Omental fat pad (tissue), 4 donors: ENCODE results near the gene TMPRSS13. TPM values are rescaled to one million over a fixed set of nuclear protein-coding genes. Genes with fewer than 3 reads are reported as not detected.
"Not testable (repeated sequence)": the region's sequence is repeated elsewhere in the genome, so short reads cannot be mapped to it uniquely, and the experiment has no call there.

Experiments used
- ATAC-seq: fragments of 150-250 bp; one replicate; pipeline ENCODE4 v1.9.1; 2016; ENCODE audit warnings: mild to moderate bottlenecking, moderate library complexity; ENCODE audit not compliant: low FRiP score
- DNase-seq: peaks from one replicate; pipeline ENCODE4 v3.0.0-alpha.2; 2019; ENCODE audit warnings: low spot score
- CTCF ChIP-seq, 3 donors: fragments of 450-650 bp; IDR thresholded peaks; one replicate each; pipeline ENCODE4 v1.5.1; 2016 to 2017; ENCODE audit warnings: antibody characterized with exemption in 3 of 3, mild to moderate bottlenecking in 3 of 3, moderate library complexity in 2 of 3
- total RNA-seq, 4 donors: library from RNA; depleted of rRNA; stranded (reverse); fragments of >200 nt; gene quantifications; one replicate each; pipeline ENCODE4 v1.1.0, GENCODE V29; 2016

Gene TMPRSS13
- total RNA-seq, 4 donors from 2014 or later = 0.50 TPM; not detected in 3

GRCh38 chr11:117950301-117950700, 21.1 kb upstream of the TMPRSS13 start:
- TF ChIP-seq CTCF (IDR thresholded peaks at IDR 0.05) = no peak
- ATAC-seq (no peak), DNase-seq (no peak)

GRCh38 chr11:117949062-117949461, 19.9 kb upstream of the TMPRSS13 start:
- DNase-seq = no peak
- no peak for ATAC-seq
- no peak for TF ChIP-seq CTCF (IDR thresholded peaks at IDR 0.05)

- DNase-seq, ATAC-seq: not testable (repeated sequence)
These were observed 19.3 kb upstream of the TMPRSS13 start for GRCh38 chr11:117948466-117948865.

- DNase-seq = not testable (repeated sequence)
These were observed 18.5 kb upstream of the TMPRSS13 start for GRCh38 chr11:117947751-117948150.

GRCh38 chr11:117946842-117947526, 17.8 kb upstream of the TMPRSS13 start:
- DNase-seq (peak; percentile 94), ATAC-seq (peak; percentile 95)
- TF ChIP-seq CTCF (IDR thresholded peaks at IDR 0.05) = peak in 2 of 3 donors; percentile 76 to 87

More at GRCh38 chr11:117947751-117948150, 18.5 kb upstream of the TMPRSS13 start:
- ATAC-seq = not testable (repeated sequence)

- no peak for TF ChIP-seq CTCF (IDR thresholded peaks at IDR 0.05)
- DNase-seq (no peak), ATAC-seq (no peak)
These were observed 17.1 kb upstream of the TMPRSS13 start for GRCh38 chr11:117946156-117946841.

- DNase-seq (no peak), ATAC-seq (no peak)
- TF ChIP-seq CTCF (IDR thresholded peaks at IDR 0.05) = no peak
These were observed 16.0 kb upstream of the TMPRSS13 start for GRCh38 chr11:117945047-117945810.
